H9 (cell line): ENCODE data around the gene ACAA2. TPM values are rescaled to one million over a fixed set of nuclear protein-coding genes. Genes with fewer than 3 reads are reported as not detected.

Experiments
- DNase-seq: peaks from one replicate; pipeline ENCODE4 v3.0.0-alpha.2; 2017
- H2AFZ ChIP-seq: one replicate; pipeline ENCODE4 v1.6.1; 2013; ENCODE audit warnings: mild to moderate bottlenecking, low read length, control low read depth, moderate library complexity
- H2AK5ac ChIP-seq: 2 replicates; pipeline ENCODE4 v1.6.1; 2013; ENCODE audit warnings: low read length, control low read depth, mixed read lengths; ENCODE audit not compliant: insufficient read length
- H2BK120ac ChIP-seq: one replicate; pipeline ENCODE4 v1.6.1; 2013; ENCODE audit warnings: low read depth, mild to moderate bottlenecking, low read length, control low read depth, inconsistent platforms; ENCODE audit not compliant: poor library complexity, severe bottlenecking
- H2BK12ac ChIP-seq: 2 replicates; pipeline ENCODE4 v1.6.1; 2013; ENCODE audit warnings: low read length, control low read depth, mixed read lengths, low read depth; ENCODE audit not compliant: insufficient read length
- H2BK15ac ChIP-seq: 2 replicates; pipeline ENCODE4 v1.6.1; 2013; ENCODE audit warnings: low read depth, low read length, control low read depth
- H2BK20ac ChIP-seq: one replicate; pipeline ENCODE4 v1.6.1; 2013; ENCODE audit warnings: low read depth, mild to moderate bottlenecking, low read length, control low read depth, inconsistent platforms; ENCODE audit not compliant: poor library complexity, severe bottlenecking
- H2BK5ac ChIP-seq: 2 replicates; pipeline ENCODE4 v1.6.1; 2013; ENCODE audit warnings: low read length, control low read depth, mixed read lengths; ENCODE audit not compliant: insufficient read length
- H3K14ac ChIP-seq: 2 replicates; pipeline ENCODE4 v1.6.1; 2013; ENCODE audit warnings: low read length, control low read depth; ENCODE audit not compliant: insufficient read depth
- H3K18ac ChIP-seq: 2 replicates; pipeline ENCODE4 v1.6.1; 2013; ENCODE audit warnings: low read depth, mild to moderate bottlenecking, mixed read lengths, low read length, control low read depth; ENCODE audit not compliant: insufficient read length
- H3K23ac ChIP-seq: 2 replicates; pipeline ENCODE4 v1.6.1; 2013; ENCODE audit warnings: low read length, control low read depth, mixed read lengths, low read depth; ENCODE audit not compliant: insufficient read length
- H3K23me2 ChIP-seq: 2 replicates; pipeline ENCODE4 v1.6.1; 2013; ENCODE audit warnings: low read depth, mild to moderate bottlenecking, mixed read lengths, low read length, control low read depth; ENCODE audit not compliant: insufficient read length, poor library complexity, severe bottlenecking
- H3K27ac ChIP-seq: 2 replicates; pipeline ENCODE4 v1.5.1; 2013; ENCODE audit warnings: low read length, control low read depth, mixed read lengths, low read depth; ENCODE audit not compliant: insufficient read length
- H3K27me3 ChIP-seq: 2 replicates; pipeline ENCODE4 v1.6.1; 2013; ENCODE audit warnings: low read length, control low read depth, inconsistent platforms; ENCODE audit not compliant: insufficient read depth
- H3K4ac ChIP-seq: 2 replicates; pipeline ENCODE4 v1.6.1; 2013; ENCODE audit warnings: low read depth, mild to moderate bottlenecking, control low read depth, inconsistent platforms, low read length, moderate library complexity
- H3K4me1 ChIP-seq: 2 replicates; pipeline ENCODE4 v1.6.1; 2013; ENCODE audit warnings: low read length, control low read depth, inconsistent platforms; ENCODE audit not compliant: insufficient read depth
- H3K4me2 ChIP-seq: 2 replicates; pipeline ENCODE4 v1.6.1; 2013; ENCODE audit warnings: low read length, control low read depth, mixed read lengths; ENCODE audit not compliant: insufficient read length, insufficient read depth
- H3K56ac ChIP-seq: 2 replicates; pipeline ENCODE4 v1.6.1; 2013; ENCODE audit warnings: low read depth, mild to moderate bottlenecking, mixed read lengths, low read length, control low read depth; ENCODE audit not compliant: insufficient read length
- H3K79me1 ChIP-seq: 2 replicates; pipeline ENCODE4 v1.6.1; 2013; ENCODE audit warnings: low read depth, mild to moderate bottlenecking, moderate library complexity, low read length, control low read depth, inconsistent platforms; ENCODE audit not compliant: insufficient read depth, poor library complexity, severe bottlenecking
- H3K79me2 ChIP-seq: 2 replicates; pipeline ENCODE4 v1.6.1; 2013; ENCODE audit warnings: low read length, control low read depth, inconsistent platforms; ENCODE audit not compliant: insufficient read depth
- H3K9ac ChIP-seq: 2 replicates; pipeline ENCODE4 v1.6.1; 2013; ENCODE audit warnings: low read length, control low read depth, mixed read lengths; ENCODE audit not compliant: insufficient read length; ENCODE audit errors: extremely low read depth
- H3K9me3 ChIP-seq: one replicate; pipeline ENCODE4 v1.6.1; 2013; ENCODE audit warnings: low read depth, low read length, inconsistent platforms; ENCODE audit not compliant: control insufficient read depth
- H3T11ph ChIP-seq: one replicate; pipeline ENCODE4 v1.6.1; 2013; ENCODE audit warnings: mild to moderate bottlenecking, low read length, control low read depth, inconsistent platforms
- H4K20me1 ChIP-seq: one replicate; pipeline ENCODE4 v1.6.1; 2013; ENCODE audit not compliant: control insufficient read depth, insufficient read length, insufficient read depth
- H4K5ac ChIP-seq: 2 replicates; pipeline ENCODE4 v1.6.1; 2013; ENCODE audit warnings: low read depth, mild to moderate bottlenecking, mixed read lengths, low read length, control low read depth; ENCODE audit not compliant: insufficient read length
- H4K8ac ChIP-seq: replicated peaks from 2 replicates; pipeline ENCODE4 v1.6.1; 2013; ENCODE audit warnings: low read length, control low read depth, mixed read lengths, low read depth; ENCODE audit not compliant: insufficient read length
- H4K91ac ChIP-seq: 2 replicates; pipeline ENCODE4 v1.6.1; 2013; ENCODE audit warnings: low read depth, mild to moderate bottlenecking, moderate library complexity, mixed read lengths, low read length, control low read depth; ENCODE audit not compliant: insufficient read length
- H3K27ac Mint-ChIP-seq, 3 experiments: 2 replicates in 2 of 3; 3 replicates in 1 of 3; pipeline ENCODE4 v1.8.0; 2020 to 2021; ENCODE audit warnings: mixed read lengths in 3 of 3, mild to moderate bottlenecking in 1 of 3, moderate library complexity in 1 of 3
- H3K27me3 Mint-ChIP-seq: 2 replicates; pipeline ENCODE4 v1.8.0; 2021; ENCODE audit warnings: low read depth, mild to moderate bottlenecking, moderate library complexity, mixed read lengths
- H3K36me3 Mint-ChIP-seq, 3 experiments: 2 replicates in 2 of 3; 3 replicates in 1 of 3; pipeline ENCODE4 v1.8.0; 2020 to 2021; ENCODE audit warnings: low read depth in 3 of 3, mixed read lengths in 3 of 3; ENCODE audit not compliant: insufficient read depth in 1 of 3
- H3K4me1 Mint-ChIP-seq, 2 experiments: 2 replicates each; pipeline ENCODE4 v1.8.0; 2020; ENCODE audit warnings: mixed read lengths in 2 of 2
- H3K4me3 Mint-ChIP-seq, 2 experiments: 2 replicates in 1 of 2; 3 replicates in 1 of 2; pipeline ENCODE4 v1.8.0; 2020 to 2021; ENCODE audit warnings: mild to moderate bottlenecking in 2 of 2, mixed read lengths in 2 of 2, moderate library complexity in 1 of 2
- H3K9me3 Mint-ChIP-seq, 2 experiments: 2 replicates in 1 of 2; 3 replicates in 1 of 2; pipeline ENCODE4 v1.8.0; 2020; ENCODE audit warnings: mild to moderate bottlenecking in 2 of 2, mixed read lengths in 2 of 2, moderate library complexity in 1 of 2
- CTCF ChIP-seq: fragments of 200-600 bp; sonication (generic); conservative IDR thresholded peaks from 3 replicates; pipeline ENCODE4 v1.8.0; 2021; ENCODE audit warnings: antibody characterized with exemption, mild to moderate bottlenecking
- WGBS: extraction: QIAGEN DNeasy Blood & Tissue Kit; methylation state at CpG from one replicate; pipeline ENCODE4 v1.1.7; 2013; ENCODE audit warnings: missing lambda C conversion rate, low lambda C conversion rate, mixed read lengths; ENCODE audit not compliant: insufficient read length; ENCODE audit errors: extremely low coverage; 5-methylcytosine and 5-hydroxymethylcytosine counted together
- total RNA-seq: library from RNA; stranded (reverse); gene quantifications from 2 replicates; pipeline ENCODE4 v1.2.1, GENCODE V29; 2021

The ACAA2 gene
- total RNA-seq, 1 experiment from 2014 or later = 115 TPM

GRCh38 chr18:49862656-49863385 is 49.5 kb upstream of the ACAA2 start:
- Histone ChIP-seq H3K14ac (no peak overlapping the region), H2AFZ (no peak overlapping the region), H4K20me1 (no peaks in the 10 kb centered on the region), H3K9me3 (no peaks in the 10 kb centered on the region), H2BK15ac (no peak overlapping the region), H4K5ac (no peak overlapping the region), H3K56ac (no peak overlapping the region), H3K9ac (no peak overlapping the region), H2BK12ac (no peak overlapping the region), H3K4ac (no peak overlapping the region), H3T11ph (no peak overlapping the region), H3K27me3 (no peaks in the 10 kb centered on the region), H2BK120ac (no peak overlapping the region), H4K91ac (no peak overlapping the region), H3K18ac (no peak overlapping the region), H3K79me2 (no peaks in the 10 kb centered on the region), H2BK5ac (no peak overlapping the region), H3K4me2 (no peak overlapping the region), H2BK20ac (no peak overlapping the region), H3K23ac (no peak overlapping the region), H3K4me1 (no peaks in the 10 kb centered on the region), H3K27ac (no peak overlapping the region), H4K8ac (no peak overlapping the region), H3K23me2 (no peaks in the 10 kb centered on the region), H3K79me1 (no peaks in the 10 kb centered on the region), H2AK5ac (no peak overlapping the region)
- DNase-seq = no peak
- WGBS = no CpG with 5 or more reads among the region's 13 CpGs
- H3K27me3 Mint-ChIP-seq = no peaks in the 10 kb centered on the region
- H3K36me3 Mint-ChIP-seq = no peaks in the 10 kb centered on the region; a peak in 1 of 7 replicates
- TF ChIP-seq CTCF = no peak
- H3K4me3 Mint-ChIP-seq = no peak overlapping the region
- H3K27ac Mint-ChIP-seq = peak overlapping the region in 1 of 3 experiments; percentile 69; a peak in 1 of 7 replicates
- H3K4me1 Mint-ChIP-seq = peaks cover 17 to 22% of the 10 kb centered on the region in 2 experiments
- H3K9me3 Mint-ChIP-seq = no peaks in the 10 kb centered on the region
